ENCODE data around the gene ADAMTS18. TPM values are rescaled to one million over a fixed set of nuclear protein-coding genes. Genes with fewer than 3 reads are reported as not detected.

The ADAMTS18 gene
- total RNA-seq, 2 donors from 2014 or later = 0.52 to 2.6 TPM

GRCh38 chr16:77449208-77449607, 14.4 kb upstream of the ADAMTS18 start:
- Histone ChIP-seq H3K9me3 (no peaks in the 10 kb centered on the region), H3K27ac (no peak overlapping the region), H3K36me3 (replicated peaks in 1 of 2; ENCODE audit: insufficient read depth in 1 of 2, low read depth in 2 of 2) (no peaks in the 10 kb centered on the region), H3K4me1 (no peaks in the 10 kb centered on the region), H3K4me3 (no peak overlapping the region), H3K27me3 (no peaks in the 10 kb centered on the region)
- TF ChIP-seq POLR2A (IDR thresholded peaks at IDR 0.05) (no peak), CTCF (IDR thresholded peaks at IDR 0.05) (no peak)
- intact Hi-C loops (cut with DNase I) = no loop called here
- ATAC-seq (no peak), DNase-seq (no peak)

- ATAC-seq = no peak
- Histone ChIP-seq H3K9me3 (no peaks in the 10 kb centered on the region), H3K36me3 (replicated peaks in 1 of 2; ENCODE audit: insufficient read depth in 1 of 2, low read depth in 2 of 2) (no peaks in the 10 kb centered on the region), H3K27ac (no peak overlapping the region), H3K4me1 (no peaks in the 10 kb centered on the region), H3K27me3 (no peaks in the 10 kb centered on the region), H3K4me3 (no peak overlapping the region)
- TF ChIP-seq POLR2A (IDR thresholded peaks at IDR 0.05) (no peak), CTCF (IDR thresholded peaks at IDR 0.05) (no peak)
- intact Hi-C loops (cut with DNase I) = no loop called here
- 59 to 66% methylated on average over 2 of the region's 2 CpGs for WGBS, 2 donors
- no peak for DNase-seq
Measured at GRCh38 chr16:77445324-77445723, 10.5 kb upstream of the ADAMTS18 start.

GRCh38 chr16:77444147-77444460, 9.3 kb upstream of the ADAMTS18 start:
- Histone ChIP-seq H3K4me3 (no peak overlapping the region), H3K27ac (no peak overlapping the region), H3K4me1 (no peaks in the 10 kb centered on the region), H3K9me3 (no peaks in the 10 kb centered on the region), H3K36me3 (replicated peaks in 1 of 2; ENCODE audit: insufficient read depth in 1 of 2, low read depth in 2 of 2) (no peaks in the 10 kb centered on the region), H3K27me3 (no peaks in the 10 kb centered on the region)
- intact Hi-C loops (cut with DNase I) = no loop called here
- no peak for DNase-seq
- TF ChIP-seq POLR2A (IDR thresholded peaks at IDR 0.05) (no peak), CTCF (IDR thresholded peaks at IDR 0.05) (no peak)
- no peak for ATAC-seq
- 0 to 5% methylated on average over 1 of the region's 1 CpG for WGBS, 2 donors

- no peaks in the 10 kb centered on the region for H3K9me3 ChIP-seq
- 44 to 55% methylated on average over 10 of the region's 10 CpGs for WGBS, 2 donors
- intact Hi-C loops (cut with DNase I) = no loop called here
- H3K4me3 ChIP-seq = no peak overlapping the region
- no peaks in the 10 kb centered on the region for H3K36me3 ChIP-seq (replicated peaks in 1 of 2; ENCODE audit: insufficient read depth in 1 of 2, low read depth in 2 of 2)
- ATAC-seq (no peak), DNase-seq (no peak)
- no peaks in the 10 kb centered on the region for H3K27me3 ChIP-seq
- no peak overlapping the region for H3K27ac ChIP-seq
- TF ChIP-seq CTCF (IDR thresholded peaks at IDR 0.05) = no peak
- no peak for TF ChIP-seq POLR2A (IDR thresholded peaks at IDR 0.05)
- no peaks in the 10 kb centered on the region for H3K4me1 ChIP-seq
Measured at GRCh38 chr16:77443357-77444146, 8.7 kb upstream of the ADAMTS18 start.

- intact Hi-C loops (cut with DNase I) = no loop called here
- no peak for ATAC-seq
- H3K9me3 ChIP-seq = no peaks in the 10 kb centered on the region
- no peaks in the 10 kb centered on the region for H3K36me3 ChIP-seq (replicated peaks in 1 of 2; ENCODE audit: insufficient read depth in 1 of 2, low read depth in 2 of 2)
- TF ChIP-seq CTCF (IDR thresholded peaks at IDR 0.05) (no peak), POLR2A (IDR thresholded peaks at IDR 0.05) (no peak)
- no peak overlapping the region for H3K27ac ChIP-seq
- DNase-seq = no peak
- no peaks in the 10 kb centered on the region for H3K27me3 ChIP-seq
- no peak overlapping the region for H3K4me3 ChIP-seq
- no peaks in the 10 kb centered on the region for H3K4me1 ChIP-seq
- WGBS, 2 donors = 57 to 83% methylated on average over 2 of the region's 2 CpGs
Measured at GRCh38 chr16:77442078-77442477, 7.2 kb upstream of the ADAMTS18 start.

All from body of pancreas (tissue), 4 donors.